ENCODE results near the gene ALCAM. TPM values are rescaled to one million over a fixed set of nuclear protein-coding genes. Genes with fewer than 3 reads are reported as not detected.

Gene ALCAM
- total RNA-seq, 3 donors from 2014 or later, result 8.7 to 11.1 (median 10.7) TPM

DNA sequence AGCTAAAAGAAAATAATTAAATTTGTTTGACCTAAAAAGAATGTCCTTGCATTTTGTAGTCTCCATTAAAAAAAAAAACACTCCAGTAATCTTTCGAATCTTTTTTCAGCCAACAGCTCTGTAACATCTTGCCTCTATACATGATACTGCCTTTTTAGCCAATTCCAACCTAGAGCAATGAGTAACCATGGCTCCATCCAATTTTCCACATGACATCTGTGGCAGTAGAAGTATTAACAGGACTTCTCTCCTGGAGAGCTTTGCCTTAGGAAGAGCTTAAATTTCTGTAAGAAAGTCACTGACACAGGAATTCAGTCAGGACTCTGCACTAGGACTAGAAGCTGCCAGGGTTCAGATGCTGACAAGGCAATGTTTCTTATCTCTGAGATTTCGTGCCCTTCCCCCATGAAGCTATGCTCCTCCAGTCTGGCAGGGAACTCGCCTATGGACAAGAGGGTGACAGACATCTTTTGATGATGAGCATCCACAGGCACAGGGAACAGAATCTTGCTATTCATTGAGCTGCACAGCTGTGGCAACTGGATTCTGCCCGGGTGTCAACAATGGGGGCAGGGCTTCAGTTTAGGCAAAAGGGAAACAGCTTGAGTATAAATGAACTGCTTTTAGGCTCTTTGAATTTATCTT is 81.8 kb downstream of the ALCAM start:
- H3K27me3 Mint-ChIP-seq (ENCODE audit: low read depth), result no peaks in the 10 kb centered on the region
- no peak for ATAC-seq
- H3K4me3 Mint-ChIP-seq, result no peak overlapping the region
- no peaks in the 10 kb centered on the region for H3K36me3 Mint-ChIP-seq (ENCODE audit: insufficient read depth)
- no peaks in the 10 kb centered on the region for H3K4me1 Mint-ChIP-seq (ENCODE audit: low read depth)
- H3K9me3 Mint-ChIP-seq, result no peaks in the 10 kb centered on the region
- DNase-seq, result no peak

DNA sequence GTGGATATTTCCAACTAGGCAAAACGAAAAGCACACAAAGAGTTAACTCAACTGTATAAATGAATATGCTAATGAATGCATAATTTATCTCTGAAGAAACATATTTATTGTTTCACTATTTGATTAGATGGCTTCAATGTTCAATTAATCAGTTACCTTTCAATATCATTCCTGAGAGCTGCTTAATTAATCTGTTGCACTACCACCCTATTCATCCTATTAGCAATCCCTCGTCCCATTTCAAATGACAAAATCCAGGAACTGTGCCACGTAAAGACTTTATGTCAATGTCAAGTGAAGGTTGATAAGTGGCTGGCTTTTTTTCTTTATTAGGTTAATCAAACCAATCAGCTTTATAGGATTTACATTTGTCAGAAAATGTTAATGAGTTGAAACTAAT is 82.7 kb downstream of the ALCAM start:
- DNase-seq, result no peak

DNA sequence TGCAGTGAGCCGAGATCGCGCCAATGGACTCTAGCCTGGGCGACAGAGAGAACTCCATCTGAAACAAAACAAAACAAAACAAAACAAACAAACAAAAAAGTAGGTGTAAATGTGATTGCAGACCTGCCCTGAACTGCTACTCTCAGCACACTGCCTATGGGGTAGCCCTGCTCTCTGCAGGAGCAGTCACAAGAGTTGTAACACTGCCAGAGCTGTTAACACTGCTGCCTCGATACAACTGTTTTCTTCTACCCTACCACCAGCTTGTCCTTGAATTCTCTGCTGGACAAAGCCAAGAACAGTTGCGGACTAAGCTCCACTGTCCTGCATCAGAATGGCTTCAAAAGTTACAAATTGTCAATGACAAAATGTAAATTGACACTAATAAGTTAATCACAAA is 89.3 kb downstream of the ALCAM start:
- Mint-ChIP-seq H3K9me3 (no peaks in the 10 kb centered on the region), H3K4me1 (ENCODE audit: low read depth) (no peaks in the 10 kb centered on the region), H3K4me3 (no peak overlapping the region), H3K36me3 (ENCODE audit: insufficient read depth) (no peaks in the 10 kb centered on the region), H3K27me3 (ENCODE audit: low read depth) (no peaks in the 10 kb centered on the region)
- no peak for DNase-seq
- no peak for ATAC-seq

More for the DNA sequence above, 82.7 kb downstream of the ALCAM start:
- Mint-ChIP-seq H3K4me3 (no peak overlapping the region), H3K9me3 (no peaks in the 10 kb centered on the region), H3K27me3 (ENCODE audit: low read depth) (no peaks in the 10 kb centered on the region), H3K4me1 (ENCODE audit: low read depth) (no peaks in the 10 kb centered on the region), H3K36me3 (ENCODE audit: insufficient read depth) (no peaks in the 10 kb centered on the region)
- no peak for ATAC-seq

DNA sequence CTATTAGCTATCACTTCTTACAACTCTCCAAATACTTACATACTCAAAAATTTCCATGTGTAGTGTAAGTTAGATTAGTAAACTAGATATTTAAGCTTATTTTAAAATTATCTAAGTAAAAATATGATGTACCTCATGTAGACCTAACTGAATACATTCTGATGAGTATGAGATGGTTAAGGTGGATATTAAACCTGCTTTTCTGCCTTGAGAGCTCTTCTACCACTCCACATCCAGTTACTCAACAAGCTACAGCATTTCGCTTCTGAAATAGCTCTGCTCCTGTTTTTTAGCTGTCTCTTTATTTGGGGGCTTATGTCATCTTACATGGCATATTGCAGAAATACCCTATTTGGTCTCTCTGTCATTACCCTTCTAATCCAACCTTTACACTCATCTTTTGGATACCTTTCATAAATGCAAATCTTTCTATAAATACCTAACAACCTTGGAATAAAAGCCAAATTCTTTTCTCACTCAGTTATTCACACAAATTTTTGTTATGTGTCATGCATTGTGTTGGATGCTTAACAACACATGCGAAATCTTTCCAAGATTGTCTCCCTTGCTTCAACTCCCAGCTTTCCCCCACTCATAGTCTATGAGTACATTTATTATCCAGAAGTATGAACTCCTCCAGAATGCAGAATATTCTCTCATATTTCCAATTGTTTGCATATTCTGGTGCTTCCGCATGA is 92.0 kb downstream of the ALCAM start:
- Mint-ChIP-seq H3K27me3 (ENCODE audit: low read depth) (no peaks in the 10 kb centered on the region), H3K4me1 (ENCODE audit: low read depth) (no peaks in the 10 kb centered on the region), H3K36me3 (ENCODE audit: insufficient read depth) (no peaks in the 10 kb centered on the region), H3K4me3 (no peak overlapping the region), H3K9me3 (no peaks in the 10 kb centered on the region)
- ATAC-seq (no peak), DNase-seq (no peak)

DNA sequence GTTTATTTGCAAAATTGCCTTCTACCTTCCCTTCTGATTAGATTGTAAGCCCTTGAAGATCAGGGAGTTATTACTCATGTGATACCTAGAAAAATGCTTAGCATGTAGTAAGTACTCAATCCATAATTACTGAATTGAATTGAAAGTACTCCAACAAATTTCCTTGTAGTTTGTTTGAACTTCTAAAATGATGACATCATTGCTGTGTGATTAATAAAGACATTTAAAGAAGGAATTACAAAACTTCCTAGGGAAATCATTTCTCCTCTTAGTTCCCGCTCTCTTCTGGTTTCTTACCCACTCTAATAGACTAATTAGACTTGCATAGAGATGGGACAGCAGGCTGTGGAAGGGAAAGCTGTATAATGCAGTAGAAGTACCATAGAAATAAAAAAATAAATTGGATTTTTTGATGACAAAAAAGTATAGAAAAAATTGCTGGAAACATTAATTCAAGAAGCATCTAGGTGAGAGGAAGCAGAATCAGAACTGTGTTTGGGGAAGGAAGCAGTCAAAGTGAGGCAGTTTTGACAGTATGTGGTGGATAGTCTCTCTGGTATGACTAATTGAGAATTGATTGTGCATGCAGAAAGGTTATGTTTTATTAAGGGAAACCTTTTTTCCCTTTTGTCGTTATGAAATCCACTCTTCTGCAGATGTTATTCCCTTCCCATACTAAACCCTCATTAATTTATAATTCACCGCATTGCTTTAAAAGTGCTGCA is 93.0 kb downstream of the ALCAM start:
- Mint-ChIP-seq H3K27me3 (ENCODE audit: low read depth) (no peaks in the 10 kb centered on the region), H3K9me3 (no peaks in the 10 kb centered on the region), H3K4me1 (ENCODE audit: low read depth) (no peaks in the 10 kb centered on the region), H3K36me3 (ENCODE audit: insufficient read depth) (no peaks in the 10 kb centered on the region), H3K4me3 (no peak overlapping the region)
- ATAC-seq, result no peak
- no peak for DNase-seq

DNA sequence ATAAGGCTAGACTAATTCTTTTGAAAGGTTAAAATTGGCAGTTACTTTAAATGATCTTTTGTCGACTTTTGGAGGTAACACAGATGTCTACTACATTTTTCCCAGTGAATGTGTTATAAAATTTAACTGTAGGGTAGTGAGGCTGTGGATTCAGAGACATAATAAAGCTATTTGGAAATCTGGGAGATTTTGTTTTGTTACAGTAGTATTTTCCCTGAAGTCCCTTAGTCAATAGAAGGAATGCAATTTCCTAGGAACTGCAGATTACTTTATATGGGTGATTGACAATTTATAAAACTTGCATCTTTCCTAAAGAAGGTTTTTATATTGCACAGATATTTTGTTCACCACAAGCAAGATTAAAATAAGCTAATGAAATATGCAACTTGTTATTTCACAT is 96.9 kb downstream of the ALCAM start:
- Mint-ChIP-seq H3K27me3 (ENCODE audit: low read depth) (no peaks in the 10 kb centered on the region), H3K36me3 (ENCODE audit: insufficient read depth) (no peaks in the 10 kb centered on the region), H3K4me1 (ENCODE audit: low read depth) (no peaks in the 10 kb centered on the region), H3K9me3 (no peaks in the 10 kb centered on the region), H3K4me3 (no peak overlapping the region)
- DNase-seq (no peak), ATAC-seq (no peak)

DNA sequence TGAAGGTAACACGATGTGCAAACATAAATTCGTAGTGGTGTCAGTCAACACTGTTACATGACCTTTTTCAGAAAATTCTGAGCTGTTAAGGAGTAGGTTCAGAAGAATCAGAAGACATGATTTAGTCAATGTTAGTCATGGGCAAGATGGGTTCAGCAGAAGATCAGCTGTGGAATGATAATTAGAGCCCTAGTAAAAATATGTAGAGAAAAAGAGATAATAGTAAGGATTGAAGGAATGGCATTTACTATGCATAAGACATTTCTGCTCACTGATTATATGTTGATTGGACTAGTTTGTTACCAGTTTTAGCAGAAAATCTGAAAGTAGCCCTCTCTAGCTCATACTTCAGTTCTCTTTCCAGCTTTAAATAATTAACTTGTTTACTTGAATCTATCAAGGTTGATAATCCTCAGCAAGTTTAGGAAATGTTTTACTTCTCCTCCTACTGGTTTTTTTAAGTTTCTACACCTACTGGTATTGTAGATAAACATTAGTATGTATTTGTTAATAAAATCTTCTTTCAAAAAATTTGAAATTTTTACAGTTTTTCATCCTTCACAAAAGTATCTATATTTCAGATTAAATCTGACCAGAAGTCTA is 98.6 kb downstream of the ALCAM start:
- no peak overlapping the region for H3K4me3 Mint-ChIP-seq
- ATAC-seq, result no peak
- H3K4me1 Mint-ChIP-seq (ENCODE audit: low read depth), result no peaks in the 10 kb centered on the region
- no peaks in the 10 kb centered on the region for H3K9me3 Mint-ChIP-seq
- no peaks in the 10 kb centered on the region for H3K27me3 Mint-ChIP-seq (ENCODE audit: low read depth)
- no peaks in the 10 kb centered on the region for H3K36me3 Mint-ChIP-seq (ENCODE audit: insufficient read depth)
- no peak for DNase-seq

DNA sequence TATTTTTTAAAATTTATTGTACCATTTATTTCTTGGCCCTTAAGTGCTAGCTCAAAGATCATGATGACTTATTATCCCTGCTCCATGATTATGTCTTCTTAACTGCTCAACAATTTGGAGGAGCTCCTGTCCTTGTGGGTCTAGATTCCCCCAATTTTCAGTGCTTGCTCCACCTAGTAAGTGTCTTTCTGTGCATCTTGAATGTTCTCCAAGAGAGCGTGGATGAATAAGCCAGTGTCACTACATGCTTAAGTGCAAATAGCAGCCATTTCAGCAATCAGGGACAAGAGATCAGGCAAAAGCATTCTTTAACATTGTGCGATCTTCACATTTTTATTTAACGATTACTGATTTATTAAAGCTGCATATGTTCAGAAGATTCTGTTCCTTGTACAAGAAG is 99.4 kb downstream of the ALCAM start:
- Mint-ChIP-seq H3K4me1 (ENCODE audit: low read depth) (no peaks in the 10 kb centered on the region), H3K4me3 (no peak overlapping the region), H3K27me3 (ENCODE audit: low read depth) (no peaks in the 10 kb centered on the region), H3K36me3 (ENCODE audit: insufficient read depth) (no peaks in the 10 kb centered on the region), H3K9me3 (no peaks in the 10 kb centered on the region)
- ATAC-seq, result no peak
- DNase-seq, result no peak

DNA sequence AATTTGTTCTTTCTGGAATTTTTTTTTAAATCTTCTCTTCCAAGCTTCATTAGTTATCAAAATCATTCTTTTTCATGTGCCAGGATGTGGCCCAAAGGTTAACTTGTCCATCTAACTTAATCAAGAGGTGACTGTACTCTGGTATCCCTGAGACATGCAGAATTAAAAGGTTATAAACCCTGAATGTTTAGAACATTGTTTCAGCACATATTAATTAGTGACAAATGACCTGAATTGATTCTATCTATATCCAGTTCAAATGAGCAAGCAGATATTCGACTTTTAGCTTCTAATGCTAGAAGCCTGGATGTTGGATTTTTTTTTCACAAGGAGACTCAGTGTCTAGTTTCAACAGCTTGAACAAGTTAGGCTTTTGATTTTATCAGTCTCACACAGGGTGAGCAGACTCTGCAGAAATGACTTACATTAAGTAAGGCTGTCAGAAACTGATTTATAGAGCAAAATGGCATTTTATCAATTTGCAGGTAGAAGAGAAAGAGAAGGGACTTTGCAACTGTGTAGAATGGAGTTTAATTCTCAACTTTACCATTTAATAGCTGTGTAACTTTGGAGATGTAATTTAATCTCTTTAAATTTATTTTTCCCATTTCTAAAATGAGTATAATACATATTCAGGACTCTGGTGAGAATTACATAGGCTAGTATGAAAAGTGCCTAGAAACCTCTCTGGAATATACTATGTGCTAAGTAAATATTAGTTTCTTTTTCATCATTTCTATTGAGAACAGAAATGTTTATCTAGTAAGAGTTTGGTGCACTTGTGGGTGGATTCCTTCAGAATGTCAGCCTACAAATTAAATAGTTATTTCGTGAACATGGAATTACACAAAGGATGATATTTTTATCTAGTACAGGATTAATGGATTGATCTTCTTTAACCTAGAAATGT is 100.0 kb downstream of the ALCAM start:
- Mint-ChIP-seq H3K4me3 (no peak overlapping the region), H3K9me3 (no peaks in the 10 kb centered on the region), H3K27me3 (ENCODE audit: low read depth) (no peaks in the 10 kb centered on the region), H3K4me1 (ENCODE audit: low read depth) (no peaks in the 10 kb centered on the region), H3K36me3 (ENCODE audit: insufficient read depth) (no peaks in the 10 kb centered on the region)
- no peak for ATAC-seq
- DNase-seq, result no peak

DNA sequence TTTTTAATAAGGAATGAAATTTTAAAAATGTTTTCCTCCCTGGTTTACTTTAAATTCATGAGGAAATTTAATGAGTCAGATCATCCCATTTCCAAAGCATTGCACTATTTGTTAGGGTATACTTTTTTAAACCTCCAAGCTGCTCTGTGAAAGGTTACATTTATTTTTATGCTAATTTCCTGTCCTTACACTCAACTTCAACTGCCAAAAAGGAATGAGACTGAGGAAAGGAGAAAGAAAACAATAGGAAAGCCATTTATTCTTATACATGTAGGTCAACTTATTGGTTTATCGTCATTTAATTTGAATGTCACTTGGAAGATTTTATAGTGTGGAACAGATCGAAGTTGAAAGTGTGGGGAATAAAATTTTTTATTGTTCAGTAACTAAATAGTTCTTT is 104.1 kb downstream of the ALCAM start:
- Mint-ChIP-seq H3K27me3 (ENCODE audit: low read depth) (no peaks in the 10 kb centered on the region), H3K4me1 (ENCODE audit: low read depth) (no peaks in the 10 kb centered on the region), H3K36me3 (ENCODE audit: insufficient read depth) (no peaks in the 10 kb centered on the region), H3K4me3 (no peak overlapping the region), H3K9me3 (peaks cover 1% of the 10 kb centered on the region)
- DNase-seq (no peak), ATAC-seq (no peak)

DNA sequence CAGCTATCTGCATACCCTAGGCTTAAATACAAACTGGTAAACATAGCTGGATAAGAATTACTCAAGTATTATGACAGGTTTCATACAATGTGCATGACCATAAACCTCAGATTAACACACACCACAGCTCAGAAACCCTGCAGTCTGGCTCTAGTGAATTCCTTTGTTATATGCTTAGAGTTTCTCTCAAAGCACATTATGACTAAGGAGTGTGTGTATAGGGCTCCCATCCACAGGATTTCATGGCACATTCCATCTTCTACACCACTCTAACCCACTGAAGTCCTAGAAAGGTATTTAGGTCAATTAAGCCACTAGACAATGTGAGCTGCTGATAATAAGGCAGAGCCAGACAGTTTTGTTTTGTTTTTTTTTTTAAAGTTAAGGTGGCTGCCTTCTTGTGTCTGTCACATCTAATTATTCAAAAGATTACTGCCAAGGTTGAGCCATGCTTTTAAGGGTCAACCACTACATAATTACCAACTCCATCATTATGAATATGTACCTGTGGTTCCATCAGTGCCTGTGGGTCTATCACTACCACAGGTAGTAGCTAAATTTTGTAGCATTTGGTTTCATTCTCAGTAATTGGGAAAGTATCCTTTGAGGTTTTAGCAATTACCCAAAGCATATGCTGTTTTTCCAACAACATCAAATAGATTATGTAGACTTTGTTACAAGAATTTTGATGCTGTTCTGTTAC is 107.0 kb downstream of the ALCAM start:
- no peak for ATAC-seq
- no peak for DNase-seq
- Mint-ChIP-seq H3K36me3 (ENCODE audit: insufficient read depth) (peaks cover 2% of the 10 kb centered on the region), H3K4me3 (no peak overlapping the region), H3K4me1 (ENCODE audit: low read depth) (no peaks in the 10 kb centered on the region), H3K27me3 (ENCODE audit: low read depth) (no peaks in the 10 kb centered on the region), H3K9me3 (peaks cover 16% of the 10 kb centered on the region)

DNA sequence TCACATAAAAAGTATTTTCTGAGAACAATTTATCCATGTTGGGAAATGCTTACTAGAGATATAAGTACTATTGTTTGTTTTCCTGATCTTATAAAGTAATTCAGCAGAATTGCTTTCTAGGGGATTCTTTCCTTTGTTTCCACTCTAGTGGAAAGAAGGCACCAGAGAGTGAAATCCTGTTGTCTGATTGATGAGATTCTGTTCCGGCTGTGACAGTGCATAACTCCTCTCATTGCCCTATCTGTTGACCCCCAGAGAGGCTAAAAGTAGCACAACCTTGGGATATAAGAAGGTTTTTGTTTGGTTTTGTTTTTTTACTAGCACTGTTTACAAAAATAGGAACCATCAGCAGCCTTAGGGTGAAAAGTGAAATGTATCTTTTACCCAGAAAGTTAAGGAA is 114.1 kb downstream of the ALCAM start:
- Mint-ChIP-seq H3K36me3 (ENCODE audit: insufficient read depth) (peaks cover 2% of the 10 kb centered on the region), H3K27me3 (ENCODE audit: low read depth) (no peaks in the 10 kb centered on the region), H3K4me3 (no peak overlapping the region)

DNA sequence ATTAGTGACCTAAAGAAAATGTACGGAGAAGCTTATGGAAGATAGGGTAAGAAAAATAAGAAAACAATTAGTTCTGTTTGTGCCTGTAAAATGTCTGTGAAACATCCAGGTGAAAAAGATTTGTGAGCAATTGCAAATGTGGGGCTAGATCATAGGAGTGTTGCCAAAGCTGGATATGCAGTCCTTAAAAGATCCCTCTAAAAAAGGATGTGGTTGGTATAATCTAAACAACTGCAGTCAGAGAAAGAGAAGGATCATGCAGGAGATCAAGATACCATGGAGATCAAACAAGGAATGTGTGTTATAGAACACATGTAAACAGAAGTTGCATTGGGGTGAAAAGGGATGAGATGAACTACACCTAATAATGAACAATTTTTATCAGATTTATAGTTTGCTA is 116.8 kb downstream of the ALCAM start:
- H3K4me1 Mint-ChIP-seq (ENCODE audit: low read depth), result no peaks in the 10 kb centered on the region
- peaks cover 3% of the 10 kb centered on the region for H3K36me3 Mint-ChIP-seq (ENCODE audit: insufficient read depth)
- H3K27me3 Mint-ChIP-seq (ENCODE audit: low read depth), result no peaks in the 10 kb centered on the region
- peaks cover 6% of the 10 kb centered on the region for H3K9me3 Mint-ChIP-seq
- no peak overlapping the region for H3K4me3 Mint-ChIP-seq
- DNase-seq (no peak), ATAC-seq (no peak)

More for the DNA sequence above, 114.1 kb downstream of the ALCAM start:
- Mint-ChIP-seq H3K9me3 (peaks cover 16% of the 10 kb centered on the region), H3K4me1 (ENCODE audit: low read depth) (no peaks in the 10 kb centered on the region)
- ATAC-seq (no peak), DNase-seq (no peak)

Measured in activated T-cell treated with anti-CD3 and anti-CD28 coated beads, Interleukin-2, amount 50 U/mL, for 4 hours (primary cell).